B cell (primary cell): ENCODE results near the gene HIRA. TPM values are rescaled to one million over a fixed set of nuclear protein-coding genes. Genes with fewer than 3 reads are reported as not detected.

ENCODE experiments used
- ATAC-seq: fragments of 200-7000 bp; cut with Tn5 transposase; one replicate; pipeline ENCODE4 v1.10.0; 2021; ENCODE audit warnings: low read depth, mild to moderate bottlenecking, moderate number of reproducible peaks, moderate library complexity
- CTCF ChIA-PET: fragments of 350-600 bp; sonication (Branson Sonifier 250); formaldehyde crosslinking; loops from one replicate; lab custom pipeline; 2021; ENCODE audit warnings: antibody characterized with exemption, inconsistent platforms; lab: Charles Lee
- POLR2A ChIA-PET: fragments of 350-600 bp; sonication (Branson Sonifier 250); formaldehyde crosslinking; loops from one replicate; lab custom pipeline; 2021; ENCODE audit warnings: antibody characterized with exemption; lab: Charles Lee
- DNase-seq: peaks from one replicate; pipeline ENCODE4 v3.0.0; 2013
- H2AFZ ChIP-seq: 2 replicates; pipeline ENCODE4 v1.6.1; 2012; ENCODE audit warnings: mild to moderate bottlenecking, low read depth, low read length; ENCODE audit not compliant: insufficient read depth, poor library complexity, severe bottlenecking
- H3K27ac ChIP-seq, 2 donors: 1 replicate in 1 of 2; 2 replicates in 1 of 2; pipeline ENCODE4 v1.5.1; 2012 to 2013; ENCODE audit warnings: low read length in 2 of 2, mild to moderate bottlenecking in 2 of 2, moderate library complexity in 1 of 2
- H3K27me3 ChIP-seq, 4 experiments: fragments of 200-600 bp in 1 of 4; sonication (generic) in 1 of 4; replicated peaks in 1 of 4; 1 replicate in 2 of 4; 2 replicates in 2 of 4; pipeline versions ENCODE4 v1.6.1 to v1.7.0; 2013 to 2016; ENCODE audit warnings: low read length in 3 of 4, mild to moderate bottlenecking in 2 of 4, mixed read lengths in 1 of 4, moderate library complexity in 1 of 4; ENCODE audit not compliant: insufficient read depth in 4 of 4, control insufficient read depth in 3 of 4; ENCODE audit errors: control extremely low read depth in 1 of 4
- H3K36me3 ChIP-seq, 2 experiments: replicated peaks in 1 of 2; 1 replicate in 1 of 2; 2 replicates in 1 of 2; pipeline versions ENCODE4 v1.6.1 to v1.7.1; 2013; ENCODE audit warnings: low read length in 1 of 2; ENCODE audit not compliant: insufficient read depth in 2 of 2, control insufficient read depth in 1 of 2; ENCODE audit errors: control extremely low read depth in 1 of 2, extremely low read depth in 1 of 2
- H3K4me1 ChIP-seq, 2 donors: fragments of 200-600 bp in 1 of 2; sonication (generic) in 1 of 2; 1 replicate in 1 of 2; 2 replicates in 1 of 2; pipeline versions ENCODE4 v1.5.1 to v1.6.1; 2013 to 2017; ENCODE audit warnings: low read length in 2 of 2; ENCODE audit not compliant: control insufficient read depth in 2 of 2, insufficient read depth in 2 of 2
- H3K4me2 ChIP-seq: replicated peaks from 2 replicates; pipeline ENCODE3; 2012; ENCODE audit warnings: mild to moderate bottlenecking, low read depth, low read length; ENCODE audit not compliant: poor library complexity, severe bottlenecking
- H3K4me3 ChIP-seq, 5 experiments: fragments of 200-600 bp in 1 of 5; sonication (generic) in 1 of 5; 1 replicate in 3 of 5; 2 replicates in 2 of 5; pipeline versions ENCODE4 v1.5.1 to v1.7.0; 2011 to 2016; ENCODE audit warnings: low read length in 4 of 5, mild to moderate bottlenecking in 4 of 5, low read depth in 2 of 5, control low read depth in 1 of 5, moderate library complexity in 1 of 5; ENCODE audit not compliant: insufficient read depth in 1 of 5; ENCODE audit errors: control extremely low read depth in 1 of 5, extremely low read depth in 1 of 5
- H3K79me2 ChIP-seq: fragments of 200-600 bp; sonication (generic); one replicate; pipeline ENCODE4 v1.6.0; 2016; ENCODE audit warnings: low read length; ENCODE audit not compliant: control insufficient read depth, insufficient read depth
- H3K9ac ChIP-seq: fragments of 200-600 bp; sonication (generic); 2 replicates; pipeline ENCODE4 v1.6.1; 2017; ENCODE audit warnings: mild to moderate bottlenecking, low read length, moderate library complexity
- H3K9me3 ChIP-seq, 3 donors: one replicate each; pipeline versions ENCODE4 v1.6.1 to v1.7.1; 2013; ENCODE audit warnings: low read length in 2 of 3; ENCODE audit not compliant: control insufficient read depth in 2 of 3, insufficient read depth in 1 of 3; ENCODE audit errors: control extremely low read depth in 1 of 3
- H4K20me1 ChIP-seq: 2 replicates; pipeline ENCODE4 v1.6.0; 2012; ENCODE audit warnings: mild to moderate bottlenecking, low read length; ENCODE audit not compliant: insufficient read depth, control insufficient read depth, poor library complexity, severe bottlenecking
- H3K27ac Mint-ChIP-seq: one replicate; pipeline ENCODE4 v1.8.0; 2021; ENCODE audit warnings: mixed read lengths
- H3K27me3 Mint-ChIP-seq: one replicate; pipeline ENCODE4 v1.8.0; 2021; ENCODE audit warnings: mixed read lengths
- H3K4me1 Mint-ChIP-seq: one replicate; pipeline ENCODE4 v1.8.0; 2021; ENCODE audit warnings: mixed read lengths
- H3K4me3 Mint-ChIP-seq: one replicate; pipeline ENCODE4 v1.8.0; 2021; ENCODE audit warnings: mixed read lengths
- H3K9me3 Mint-ChIP-seq: one replicate; pipeline ENCODE4 v1.8.0; 2022; ENCODE audit warnings: mixed read lengths; ENCODE audit not compliant: insufficient read depth
- CTCF ChIP-seq: fragments of 200-600 bp; IDR thresholded peaks from one replicate; pipeline ENCODE4 v1.8.0; 2022; ENCODE audit warnings: antibody characterized with exemption, mild to moderate bottlenecking
- EZH2 ChIP-seq: IDR thresholded peaks from 2 replicates; pipeline ENCODE4 v1.6.1; 2012; ENCODE audit warnings: borderline replicate concordance, low read depth, mild to moderate bottlenecking, moderate library complexity, low read length; ENCODE audit not compliant: insufficient read depth, poor library complexity, severe bottlenecking
- WGBS: methylation state at CpG from one replicate; pipeline ENCODE4 v1.1.5; 2013; ENCODE audit warnings: missing lambda C conversion rate; ENCODE audit not compliant: insufficient coverage; 5-methylcytosine and 5-hydroxymethylcytosine counted together
- intact Hi-C: fragments of 100-400 bp; cut with micrococcal nuclease; formaldehyde crosslinking; loops from one replicate; pipeline ENCODE4 v1.10.0; 2022
- polyA plus RNA-seq: library from polyadenylated mRNA; depleted of rRNA; stranded (reverse); fragments of >200 nt; gene quantifications from 2 replicates; pipeline ENCODE4 v1.2.3, GENCODE V29; 2012
- total RNA-seq, 2 donors: library from RNA; stranded (reverse); fragments of 120-200 nt in 1 of 2; gene quantifications; 1 replicate in 1 of 2; 2 replicates in 1 of 2; pipeline versions ENCODE4 v1.2.3 to v1.2.4, GENCODE V29; 2013 to 2022

HIRA gene
- total and polyA plus RNA-seq, 2 donors (not counting 1 experiment from before 2014, with no cell fraction given) = 28.3 to 34.5 TPM

- intact Hi-C loops = no loop called here
- Histone ChIP-seq H3K4me3 (no peak overlapping the region), H3K79me2 (no peaks in the 10 kb centered on the region), H3K36me3 (peaks cover 3 to 51% of the 10 kb centered on the region in 2 experiments), H3K27me3 (no peaks in the 10 kb centered on the region), H3K4me1 (no peaks in the 10 kb centered on the region), H3K4me2 (no peak overlapping the region), H3K9me3 (no peaks in the 10 kb centered on the region), H3K27ac (no peak overlapping the region), H3K9ac (no peak overlapping the region), H2AFZ (no peak overlapping the region), H4K20me1 (no peaks in the 10 kb centered on the region)
- H3K27ac Mint-ChIP-seq = no peak overlapping the region
- no peak for ATAC-seq
- no peak overlapping the region for H3K4me3 Mint-ChIP-seq
- CTCF ChIA-PET = interaction anchor here (0.7 kb wide), 1 partner anchor 15 kb away, joined by 4 read pairs; no protein-coding TSS in a partner anchor
- H3K27me3 Mint-ChIP-seq = no peaks in the 10 kb centered on the region
- DNase-seq = no peak
- TF ChIP-seq EZH2 (no peak), CTCF (no peak)
- WGBS = no CpG with 5 or more reads among the region's 1 CpG
- POLR2A ChIA-PET = no interaction called here
- H3K4me1 Mint-ChIP-seq = no peaks in the 10 kb centered on the region
- H3K9me3 Mint-ChIP-seq = no peaks in the 10 kb centered on the region
Observed at GRCh38 chr22:19463008-19463407, 31.5 kb upstream of the HIRA start.

- H3K4me2 ChIP-seq = no peak overlapping the region
- peaks cover 0 to 48% of the 10 kb centered on the region in 2 experiments for H3K36me3 ChIP-seq
- ChIA-PET POLR2A (no interaction called here), CTCF (interaction anchor here (0.6 kb wide), 1 partner anchor 13 kb away, joined by 5 read pairs; no protein-coding TSS in a partner anchor)
- Mint-ChIP-seq H3K27me3 (no peaks in the 10 kb centered on the region), H3K4me1 (no peaks in the 10 kb centered on the region), H3K4me3 (no peak overlapping the region), H3K27ac (no peak overlapping the region), H3K9me3 (no peaks in the 10 kb centered on the region)
- no peaks in the 10 kb centered on the region for H3K27me3 ChIP-seq
- H3K9ac ChIP-seq = no peak overlapping the region
- DNase-seq (no peak), ATAC-seq (no peak)
- H3K27ac ChIP-seq = no peak overlapping the region
- H4K20me1 ChIP-seq = no peaks in the 10 kb centered on the region
- no peak overlapping the region for H2AFZ ChIP-seq
- H3K9me3 ChIP-seq = no peaks in the 10 kb centered on the region
- H3K4me1 ChIP-seq = no peaks in the 10 kb centered on the region
- intact Hi-C loops = no loop called here
- WGBS = no CpG with 5 or more reads among the region's 1 CpG
- no peaks in the 10 kb centered on the region for H3K79me2 ChIP-seq
- TF ChIP-seq CTCF (no peak), EZH2 (no peak)
- no peak overlapping the region for H3K4me3 ChIP-seq
Observed at GRCh38 chr22:19461506-19461905, 30.0 kb upstream of the HIRA start.
